Cardiac septum (tissue), 1 donor: ENCODE measurements around the gene MICU2. TPM values are rescaled to one million over a fixed set of nuclear protein-coding genes. Genes with fewer than 3 reads are reported as not detected.

Experiments used
- DNase-seq: peaks from one replicate; pipeline ENCODE4 v3.0.0-alpha.2; 2020; ENCODE audit warnings: low spot score
- intact Hi-C: fragments of 100-400 bp; cut with DNase I; formaldehyde crosslinking; loops from one replicate; pipeline ENCODE4 v1.14.0; 2022
- long read RNA-seq: library from polyadenylated mRNA; unstranded; transcript quantifications from one replicate; pipeline ENCODE4 v2.0.0, GENCODE V29; 2021
- total RNA-seq: library from RNA; stranded (reverse); fragmentation: NEBNext Ultra II Directional; extraction: Animal tissue kit (Norgen Biotek cat#: 25700); gene quantifications from one replicate; pipeline ENCODE4 v1.2.1, GENCODE V29; 2021
- donor health status: DM: no; HTN: no; CAD: no.

The MICU2 gene, protein sequence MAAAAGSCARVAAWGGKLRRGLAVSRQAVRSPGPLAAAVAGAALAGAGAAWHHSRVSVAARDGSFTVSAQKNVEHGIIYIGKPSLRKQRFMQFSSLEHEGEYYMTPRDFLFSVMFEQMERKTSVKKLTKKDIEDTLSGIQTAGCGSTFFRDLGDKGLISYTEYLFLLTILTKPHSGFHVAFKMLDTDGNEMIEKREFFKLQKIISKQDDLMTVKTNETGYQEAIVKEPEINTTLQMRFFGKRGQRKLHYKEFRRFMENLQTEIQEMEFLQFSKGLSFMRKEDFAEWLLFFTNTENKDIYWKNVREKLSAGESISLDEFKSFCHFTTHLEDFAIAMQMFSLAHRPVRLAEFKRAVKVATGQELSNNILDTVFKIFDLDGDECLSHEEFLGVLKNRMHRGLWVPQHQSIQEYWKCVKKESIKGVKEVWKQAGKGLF
- 48.8 TPM for total RNA-seq
- long read RNA-seq, transcript MICU2-201 (12 exons, 1,920 nt) = major isoform, 64 of 73 reads
- long read RNA-seq, partial matches to known transcripts = 0 of 73 reads
- long read RNA-seq, other reads (novel, unspliced or antisense) = 9 of 73 reads

GRCh38 chr13:21603531-21604448 is at the start of gene MICU2:
MICU2 (minus strand) TSS chr13:21604170; CDS start chr13:21604148, 22 bp downstream.
- intact Hi-C loops = loop anchor here (5.0 kb wide), 1 partner anchor 69 kb away; the partner anchor contains the start of gene FGF9
- DNase-seq = peak; percentile 97

DNA sequence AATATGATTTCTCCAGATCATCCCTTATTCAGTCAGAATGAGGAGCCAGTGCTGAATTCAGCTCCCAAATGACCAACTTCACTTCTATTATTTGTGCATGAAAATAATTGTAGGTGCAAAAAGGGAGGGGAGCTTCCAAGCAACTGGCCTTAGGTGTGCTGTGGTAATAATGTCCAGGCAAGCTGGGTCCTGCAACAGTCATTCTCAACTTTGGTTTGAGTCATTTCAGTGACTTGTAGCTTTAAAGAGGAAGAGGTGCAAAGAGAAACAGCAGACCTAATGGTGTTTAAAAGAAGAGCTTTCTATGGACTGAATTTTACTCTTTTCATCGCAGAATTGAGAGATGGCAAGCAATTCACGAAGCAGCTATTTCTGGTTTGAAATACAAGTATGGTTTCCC is 37.7 kb upstream of the MICU2 start:
- intact Hi-C loops = no loop called here
- DNase-seq = no peak

DNA sequence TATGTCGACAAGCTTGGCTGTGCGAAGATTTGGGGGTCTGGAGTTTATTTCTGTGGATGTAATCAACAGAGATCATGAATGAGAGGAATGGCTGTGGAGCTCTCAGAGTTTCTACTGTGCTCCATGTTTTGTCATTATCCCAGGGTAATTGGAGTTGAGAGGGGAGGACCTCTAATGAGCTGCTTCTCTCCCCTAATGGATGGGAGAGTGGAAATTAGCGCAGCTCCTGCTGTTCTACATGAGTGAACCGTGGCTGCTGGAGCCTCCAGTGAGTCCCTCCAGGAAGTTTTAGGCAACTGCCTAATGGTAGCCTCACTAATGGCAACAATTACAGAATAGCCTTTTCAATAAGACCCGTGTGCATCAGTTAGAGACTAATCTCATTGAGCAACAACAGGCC is 35.6 kb upstream of the MICU2 start:
- intact Hi-C loops = loop anchor here (5.0 to 10.0 kb wide), 2 partner anchors 638 to 1115 kb away; no protein-coding TSS in a partner anchor
- DNase-seq = no peak

DNA sequence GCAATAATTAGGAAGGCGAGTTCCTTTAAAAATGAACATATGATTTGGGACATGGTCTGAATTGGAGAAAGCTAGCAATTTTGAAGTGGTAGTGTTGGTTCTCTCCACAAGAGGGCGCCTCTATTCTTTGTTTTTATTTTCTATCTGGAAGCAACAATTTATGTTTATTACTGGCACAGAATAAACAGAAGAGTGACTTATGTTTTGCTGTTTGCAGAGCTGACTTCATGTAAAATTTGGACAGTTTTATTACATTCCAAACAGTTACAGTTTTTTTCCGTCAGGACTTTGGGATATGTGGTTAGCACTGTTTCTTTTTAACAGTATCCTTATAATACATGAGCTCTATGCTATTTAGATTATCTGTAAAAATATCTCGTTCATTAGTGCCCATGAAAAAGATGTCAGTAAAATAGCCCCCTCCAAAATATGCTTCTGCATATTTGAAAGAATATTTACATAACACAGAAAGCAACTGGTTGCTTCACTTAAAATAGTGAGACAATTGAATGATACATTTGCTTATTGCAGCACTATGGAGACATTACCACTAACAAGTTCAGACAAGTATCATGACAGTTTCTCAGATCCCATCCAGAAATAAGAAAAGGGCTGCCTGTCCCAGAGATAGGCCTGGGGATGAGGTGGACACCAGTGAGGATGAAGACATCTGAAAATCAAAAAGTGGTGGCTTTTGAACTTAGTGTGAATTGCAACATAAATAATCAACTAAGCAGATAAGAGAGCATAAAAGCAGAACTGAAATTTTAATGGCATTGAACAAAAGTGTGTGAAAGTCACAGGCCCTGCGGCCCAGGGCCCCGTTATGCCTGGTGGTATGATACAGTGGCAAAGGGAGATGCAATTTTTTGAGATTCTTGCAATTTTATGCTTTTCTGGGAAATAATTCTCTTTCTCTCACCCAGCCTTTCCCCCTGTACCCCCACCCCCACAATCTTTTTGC is 34.6 kb upstream of the MICU2 start:
- intact Hi-C loops = loop anchor here (5.0 to 10.0 kb wide), 2 partner anchors 639 to 1116 kb away; no protein-coding TSS in a partner anchor
- no peak for DNase-seq

GRCh38 chr13:21637296-21637695 is 33.3 kb upstream of the MICU2 start:
- no peak for DNase-seq
- intact Hi-C loops = loop anchor here (5.0 to 10.0 kb wide), 2 partner anchors 640 to 1118 kb away; no protein-coding TSS in a partner anchor

DNA sequence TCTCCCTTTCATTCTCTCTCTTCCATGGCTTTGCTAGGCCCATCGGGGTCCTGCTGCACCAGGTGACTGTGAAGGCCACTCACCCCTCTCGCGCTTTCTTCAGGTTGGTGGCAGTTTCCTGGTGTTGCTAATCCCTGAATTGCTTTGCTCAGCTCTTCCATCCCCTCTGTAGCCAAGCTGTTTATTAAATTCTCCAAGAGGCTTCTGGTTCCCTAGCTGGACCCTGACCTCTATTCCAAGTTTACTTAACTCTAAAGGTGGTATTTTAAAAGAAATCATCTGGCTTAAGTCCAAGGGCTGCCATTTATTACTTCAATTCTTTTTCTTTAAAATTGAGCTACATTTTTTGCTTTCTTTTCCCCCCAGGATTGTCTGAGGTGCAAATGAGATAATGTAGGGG is 32.7 kb upstream of the MICU2 start:
- no peak for DNase-seq
- intact Hi-C loops = loop anchor here (5.0 to 10.0 kb wide), 2 partner anchors 641 to 1118 kb away; no protein-coding TSS in a partner anchor

GRCh38 chr13:21632196-21632595 is 28.2 kb upstream of the MICU2 start:
- no peak for DNase-seq
- intact Hi-C loops = loop anchor here (10.0 kb wide), 1 partner anchor 1123 kb away; no protein-coding TSS in a partner anchor

DNA sequence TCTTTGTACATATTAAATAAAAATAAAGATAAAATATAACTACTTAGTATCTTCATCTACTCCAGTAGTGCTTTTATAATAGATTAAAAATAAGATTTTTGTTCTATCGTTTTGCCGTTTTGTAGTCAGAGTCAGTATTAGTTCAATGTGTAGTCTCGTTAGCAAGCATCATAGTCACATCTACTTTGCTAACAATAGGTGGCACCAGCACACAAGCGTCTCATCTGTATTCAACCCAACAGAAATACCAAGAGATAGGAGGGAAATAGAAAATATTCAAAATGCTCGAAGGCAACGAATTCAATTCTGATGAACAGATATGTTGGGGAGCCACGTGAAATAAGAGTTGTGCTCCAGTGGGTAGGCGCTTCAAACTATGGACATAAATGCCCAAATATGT is 21.4 kb upstream of the MICU2 start:
- intact Hi-C loops = no loop called here
- no peak for DNase-seq

DNA sequence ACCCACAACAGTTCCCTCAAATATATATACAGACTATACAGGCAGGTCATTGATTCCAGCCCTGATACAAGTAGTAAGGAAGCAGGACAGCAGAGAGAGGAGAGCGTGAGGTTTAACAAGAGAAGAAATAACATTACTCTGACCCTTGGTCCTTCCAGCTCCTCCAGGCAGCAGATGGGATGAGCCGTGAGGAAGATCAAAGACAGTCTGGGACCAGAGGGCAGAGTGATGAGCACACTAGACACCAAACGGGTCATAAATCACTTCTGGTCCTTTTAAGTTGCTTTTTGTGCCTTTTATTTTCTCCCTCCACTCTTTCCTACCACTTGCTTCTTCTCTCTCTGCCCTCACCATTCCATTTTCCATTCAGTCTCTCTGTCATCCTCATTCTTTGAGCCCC is 16.9 kb upstream of the MICU2 start:
- intact Hi-C loops = no loop called here
- no peak for DNase-seq

DNA sequence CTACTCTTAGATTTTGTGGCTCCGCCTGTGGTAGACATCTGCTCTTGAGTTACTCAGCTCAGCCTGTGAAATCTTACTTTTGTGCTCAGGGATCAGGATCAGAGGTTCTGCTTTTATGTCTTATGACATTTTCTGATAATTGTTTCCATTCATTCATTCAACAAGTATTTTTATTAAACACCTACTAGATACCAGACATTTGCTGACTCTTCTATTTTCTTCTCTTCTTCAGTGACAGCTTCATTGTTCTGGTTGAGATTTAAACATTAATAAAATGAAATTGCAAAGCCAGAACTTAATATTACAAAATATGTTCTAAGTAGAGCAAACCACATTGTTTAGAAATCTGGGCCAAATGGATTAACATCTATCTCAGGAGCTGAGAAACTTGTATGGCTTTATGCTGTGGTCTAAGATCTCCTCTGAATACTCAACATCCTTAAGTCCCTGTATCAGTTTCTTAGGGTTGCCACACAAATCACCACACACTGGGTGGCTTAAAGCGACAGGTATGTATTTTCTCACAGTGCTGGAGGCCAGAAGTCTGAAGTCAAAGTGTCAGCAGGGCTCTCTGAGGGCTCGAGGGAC is 15.8 kb upstream of the MICU2 start:
- DNase-seq = no peak
- intact Hi-C loops = no loop called here

- DNase-seq = no peak
- intact Hi-C loops = no loop called here
These were observed 12.9 kb upstream of the MICU2 start for GRCh38 chr13:21616880-21617279.

DNA sequence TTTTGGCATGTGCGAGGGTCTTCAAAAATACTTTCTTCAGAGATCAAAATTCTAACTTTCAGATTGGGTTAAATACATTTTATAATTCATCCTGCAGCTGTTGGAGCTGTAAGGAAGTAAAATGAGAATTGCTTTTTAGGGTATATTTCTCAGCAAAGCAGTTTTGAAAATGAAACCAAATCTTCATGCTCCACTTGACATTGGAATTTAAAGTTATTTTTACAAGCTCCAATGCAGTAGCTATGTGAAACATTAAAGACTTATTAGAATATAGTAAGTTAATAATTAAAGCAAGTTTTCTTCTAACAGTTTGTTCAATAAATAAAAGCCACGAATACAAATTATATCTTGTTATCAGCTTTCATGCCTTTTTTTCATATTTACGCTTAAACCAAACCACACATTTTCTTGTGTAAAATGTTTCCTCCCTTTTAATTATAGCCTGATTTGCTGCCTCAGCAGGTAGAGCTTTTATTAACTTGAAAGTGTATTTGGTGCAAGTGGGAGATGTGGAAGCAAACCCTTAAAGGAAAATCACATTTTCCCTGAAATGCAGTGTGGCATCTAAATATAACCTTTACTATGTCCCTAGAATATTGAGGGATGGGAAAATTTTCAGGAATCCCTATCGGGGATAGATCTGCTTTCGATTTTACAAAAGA is 12.4 kb upstream of the MICU2 start:
- intact Hi-C loops = no loop called here

GRCh38 chr13:21615427-21615826 is 11.5 kb upstream of the MICU2 start:
- intact Hi-C loops = no loop called here
- no peak for DNase-seq

More for the DNA sequence above, 12.4 kb upstream of the MICU2 start:
- no peak for DNase-seq

- intact Hi-C loops = no loop called here
- DNase-seq = no peak
These were observed 9.8 kb upstream of the MICU2 start for GRCh38 chr13:21613791-21614190.

- intact Hi-C loops = no loop called here
These were observed 7.4 kb upstream of the MICU2 start for GRCh38 chr13:21611385-21611784.

GRCh38 chr13:21610687-21611086 is 6.7 kb upstream of the MICU2 start:
- intact Hi-C loops = no loop called here
- no peak for DNase-seq

More at GRCh38 chr13:21611385-21611784, 7.4 kb upstream of the MICU2 start:
- DNase-seq = no peak

GRCh38 chr13:21608961-21609360 is 5.0 kb upstream of the MICU2 start:
- no peak for DNase-seq
- intact Hi-C loops = no loop called here

GRCh38 chr13:21606796-21607195 is 2.8 kb upstream of the MICU2 start:
- intact Hi-C loops = no loop called here
- DNase-seq = no peak
